Measurements from ENCODE around the gene DENND6B.

Gene DENND6B

GRCh38 chr22:50281384-50281760 is 45.4 kb downstream of the DENND6B start:
- Histone ChIP-seq H3K27me3 (ENCODE audit: insufficient read depth, low read depth, severe bottlenecking) (no peaks in the 10 kb centered on the region), H3K36me3 (peaks cover 78% of the 10 kb centered on the region), H3K4me3 (ENCODE audit: low read depth, low read length) (no peak overlapping the region), H3K9me3 (ENCODE audit: severe bottlenecking) (no peaks in the 10 kb centered on the region), H3K27ac (no peak overlapping the region)
- no peak for TF ChIP-seq CTCF (IDR thresholded peaks at IDR 0.05; ENCODE audit: low read depth, low read length)
- DNase-seq = no peak

- Histone ChIP-seq H3K36me3 (peaks cover 76% of the 10 kb centered on the region), H3K27me3 (ENCODE audit: insufficient read depth, low read depth, severe bottlenecking) (no peaks in the 10 kb centered on the region), H3K4me3 (ENCODE audit: low read depth, low read length) (no peak overlapping the region), H3K27ac (no peak overlapping the region), H3K9me3 (ENCODE audit: severe bottlenecking) (no peaks in the 10 kb centered on the region)
- TF ChIP-seq CTCF (IDR thresholded peaks at IDR 0.05; ENCODE audit: low read depth, low read length) = no peak
- DNase-seq = no peak
Measured at GRCh38 chr22:50280708-50281383, 46.0 kb downstream of the DENND6B start.

GRCh38 chr22:50280022-50280707 is 46.6 kb downstream of the DENND6B start:
- Histone ChIP-seq H3K4me3 (ENCODE audit: low read depth, low read length) (no peak overlapping the region), H3K27ac (no peak overlapping the region), H3K9me3 (ENCODE audit: severe bottlenecking) (no peaks in the 10 kb centered on the region), H3K27me3 (ENCODE audit: insufficient read depth, low read depth, severe bottlenecking) (no peaks in the 10 kb centered on the region), H3K36me3 (peaks cover 81% of the 10 kb centered on the region)
- DNase-seq = no peak
- TF ChIP-seq CTCF (IDR thresholded peaks at IDR 0.05; ENCODE audit: low read depth, low read length) = no peak

GRCh38 chr22:50278956-50279619 is 47.7 kb downstream of the DENND6B start:
- H3K36me3 ChIP-seq = peaks cover 80% of the 10 kb centered on the region
- no peaks in the 10 kb centered on the region for H3K9me3 ChIP-seq (ENCODE audit: severe bottlenecking)
- DNase-seq = no peak

GRCh38 chr22:50278461-50278860 is 48.4 kb downstream of the DENND6B start:
- no peaks in the 10 kb centered on the region for H3K27me3 ChIP-seq (ENCODE audit: insufficient read depth, low read depth, severe bottlenecking)
- TF ChIP-seq CTCF (IDR thresholded peaks at IDR 0.05; ENCODE audit: low read depth, low read length) = no peak
- no peak overlapping the region for H3K27ac ChIP-seq
- DNase-seq = no peak
- no peaks in the 10 kb centered on the region for H3K9me3 ChIP-seq (ENCODE audit: severe bottlenecking)
- peaks cover 81% of the 10 kb centered on the region for H3K36me3 ChIP-seq
- no peak overlapping the region for H3K4me3 ChIP-seq (ENCODE audit: low read depth, low read length)

More at GRCh38 chr22:50278956-50279619, 47.7 kb downstream of the DENND6B start:
- Histone ChIP-seq H3K27ac (no peak overlapping the region), H3K4me3 (ENCODE audit: low read depth, low read length) (no peak overlapping the region), H3K27me3 (ENCODE audit: insufficient read depth, low read depth, severe bottlenecking) (no peaks in the 10 kb centered on the region)
- TF ChIP-seq CTCF (IDR thresholded peaks at IDR 0.05; ENCODE audit: low read depth, low read length) = no peak
